Kidney tubule cell (primary cell): ENCODE measurements around the gene CLDN18.

Experiments
- DNase-seq: peaks from one replicate; pipeline ENCODE4 v3.0.0-alpha.2; 2018; ENCODE audit warnings: low spot score

CLDN18 gene

DNA sequence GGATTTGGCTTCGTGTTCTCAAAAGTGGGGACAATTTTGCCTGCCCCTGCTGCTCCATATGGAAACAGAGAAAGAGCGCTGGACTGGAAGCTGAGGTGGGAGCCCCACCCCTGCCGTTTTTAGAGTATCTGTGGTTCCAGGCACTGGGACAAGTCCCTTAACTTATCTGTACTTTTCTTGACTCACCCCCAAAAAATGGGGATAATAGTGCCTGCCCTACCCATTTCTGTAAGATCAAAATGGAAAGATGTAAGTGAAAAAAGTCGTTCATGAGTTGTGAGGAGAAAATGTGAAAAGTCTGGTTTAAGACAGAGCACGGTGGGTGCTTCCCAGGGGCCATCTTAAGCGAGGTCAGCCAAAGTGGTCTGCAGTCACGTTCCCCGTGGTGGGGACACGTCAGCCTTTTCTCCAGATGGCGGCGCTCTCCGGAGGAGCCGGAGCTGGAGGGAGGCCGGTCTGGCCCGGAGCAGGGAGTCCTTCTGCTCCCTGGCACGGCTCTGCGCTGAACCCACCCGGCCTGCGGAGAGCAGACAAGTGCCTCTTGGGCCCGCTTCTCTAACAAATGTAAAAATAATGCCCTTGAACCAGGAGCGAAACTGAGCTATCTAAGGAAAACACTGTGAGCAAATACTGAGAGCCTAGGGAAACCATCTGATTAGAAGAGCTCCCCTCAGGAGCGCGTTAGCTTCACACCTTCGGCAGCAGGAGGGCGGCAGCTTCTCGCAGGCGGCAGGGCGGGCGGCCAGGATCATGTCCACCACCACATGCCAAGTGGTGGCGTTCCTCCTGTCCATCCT is at the start of gene CLDN18:
TSS of gene CLDN18 (plus strand) at position 690 of the 797 bp plus-strand sequence. CDS start at position 751, 61 bp downstream.
- DNase-seq, result no peak

GRCh38 chr3:137962251-137962650 is 47.7 kb upstream of the CLDN18 start:
- DNase-seq, result no peak

- no peak for DNase-seq
Measured at GRCh38 chr3:137963463-137963862, 46.5 kb upstream of the CLDN18 start.

GRCh38 chr3:137970914-137971831 is 38.8 kb upstream of the CLDN18 start:
- peak; percentile 73 for DNase-seq

- DNase-seq, result no peak
Measured at GRCh38 chr3:137972396-137972795, 37.6 kb upstream of the CLDN18 start.

DNA sequence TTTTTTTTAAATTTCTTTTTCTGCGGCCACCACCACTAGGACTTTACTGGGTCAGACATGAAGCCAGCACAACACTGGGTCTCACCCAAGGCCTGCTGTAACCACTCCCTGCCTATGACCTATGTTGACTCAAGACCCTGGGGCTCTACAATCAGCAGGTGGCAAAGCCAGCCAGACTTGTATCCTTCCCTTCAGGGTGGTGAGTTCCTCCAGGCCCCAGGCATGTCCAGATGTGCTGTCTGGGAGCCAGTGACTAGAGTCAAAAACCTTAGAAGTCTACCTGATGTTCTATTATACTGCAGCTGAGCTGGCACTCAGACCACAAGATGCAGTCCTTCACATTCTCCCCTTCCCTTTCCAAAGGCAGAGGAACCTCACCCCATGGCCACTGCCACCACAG is 31.6 kb upstream of the CLDN18 start:
- DNase-seq, result no peak

DNA sequence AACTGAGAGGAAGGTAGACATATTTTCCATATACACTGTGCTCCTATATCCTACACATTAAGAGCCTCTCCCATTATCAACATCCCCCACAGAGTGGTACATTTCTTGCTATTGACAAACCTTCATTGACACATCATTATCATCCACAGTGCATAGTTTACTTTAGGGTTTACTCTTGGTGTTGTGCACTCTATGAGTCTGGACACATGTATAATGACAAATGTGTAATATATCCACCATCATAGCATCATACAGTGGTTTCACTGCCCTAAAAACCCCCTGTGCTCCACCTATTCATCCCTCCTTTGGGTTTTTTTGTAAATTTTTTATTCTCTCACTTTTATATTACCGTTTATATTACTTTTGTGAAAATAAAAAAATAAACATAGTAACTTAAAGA is 22.2 kb upstream of the CLDN18 start:
- no peak for DNase-seq

DNA sequence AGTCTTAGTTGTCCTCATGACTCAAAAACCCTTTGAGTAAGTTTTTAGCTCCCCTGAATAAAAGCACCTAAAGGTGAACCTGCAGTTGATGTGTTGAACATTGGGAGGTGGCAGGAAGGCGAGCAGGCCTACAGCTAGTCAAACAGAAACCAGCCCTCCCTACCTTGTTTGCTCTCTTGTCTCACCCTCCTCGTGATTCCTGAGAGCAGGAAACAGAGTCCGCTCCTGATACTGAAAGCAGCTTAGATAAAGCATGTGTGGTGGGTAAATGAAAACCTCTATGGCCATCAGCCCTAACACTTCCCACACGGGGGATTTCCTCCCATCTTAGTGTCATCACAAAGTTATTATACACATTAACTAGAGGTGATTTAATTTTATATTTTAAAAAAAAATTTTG is 21.8 kb upstream of the CLDN18 start:
- no peak for DNase-seq

- DNase-seq, result no peak
Measured at GRCh38 chr3:137988982-137989381, 21.0 kb upstream of the CLDN18 start.

- no peak for DNase-seq
Measured at GRCh38 chr3:137990427-137990826, 19.5 kb upstream of the CLDN18 start.

GRCh38 chr3:137992592-137992991 is 17.4 kb upstream of the CLDN18 start:
- DNase-seq, result no peak

DNA sequence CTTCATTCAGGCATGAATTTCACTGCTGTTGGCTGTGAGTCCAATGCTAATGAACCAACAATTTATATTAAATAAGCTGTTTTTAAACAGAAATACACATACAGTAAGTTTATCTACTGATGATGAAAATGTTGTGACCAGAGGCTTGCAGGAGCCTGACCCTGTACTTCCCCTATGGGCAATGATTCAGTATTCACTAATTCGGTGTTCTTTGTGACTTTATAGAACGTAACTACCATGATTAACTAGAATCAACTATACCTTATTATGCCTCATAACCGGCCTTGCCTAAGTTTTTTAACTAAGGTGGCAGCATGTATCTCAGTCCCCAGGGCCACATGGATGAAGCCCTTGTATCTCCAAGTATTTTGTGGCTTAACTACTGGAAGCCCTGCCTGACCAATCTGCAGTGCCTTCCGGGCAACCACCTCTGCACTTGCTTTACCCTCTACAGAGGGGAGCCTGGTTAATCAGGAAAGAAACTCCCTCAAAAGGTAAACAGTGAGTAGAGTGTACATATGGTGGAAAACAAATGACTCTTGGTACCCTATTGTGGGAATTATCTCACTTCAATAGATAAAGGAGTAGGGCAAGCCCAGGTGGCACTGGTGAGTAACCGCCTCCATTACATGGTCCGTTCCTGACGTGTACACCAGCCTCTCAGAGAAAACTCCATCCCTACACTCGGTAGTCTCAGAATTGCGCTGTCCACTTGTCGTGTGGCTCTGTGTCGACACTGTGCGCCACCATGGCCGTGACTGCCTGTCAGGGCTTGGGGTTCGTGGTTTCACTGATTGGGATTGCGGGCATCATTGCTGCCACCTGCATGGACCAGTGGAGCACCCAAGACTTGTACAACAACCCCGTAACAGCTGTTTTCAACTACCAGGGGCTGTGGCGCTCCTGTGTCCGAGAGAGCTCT is 11.6 kb upstream of the CLDN18 start:
- no peak for DNase-seq

- DNase-seq, result no peak
Measured at GRCh38 chr3:138003069-138003468, 6.9 kb upstream of the CLDN18 start.

DNA sequence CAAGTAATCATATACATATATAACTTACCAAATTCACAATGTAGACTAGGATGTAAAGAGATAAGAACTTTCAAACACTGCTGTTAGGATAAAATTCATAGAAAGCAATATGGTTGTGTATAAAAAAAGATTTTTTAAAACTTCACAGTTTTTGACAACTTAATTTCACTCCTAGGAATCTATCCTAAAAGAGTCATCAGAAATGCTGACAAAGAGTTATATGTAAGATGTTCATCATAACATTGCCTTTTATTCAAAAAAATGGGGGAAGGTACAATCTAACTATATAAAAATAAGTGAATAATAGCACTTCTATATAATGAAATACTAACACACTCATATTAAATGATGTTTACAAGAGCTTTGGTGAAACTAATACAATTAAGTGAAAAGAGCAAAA is 4.3 kb upstream of the CLDN18 start:
- no peak for DNase-seq

DNA sequence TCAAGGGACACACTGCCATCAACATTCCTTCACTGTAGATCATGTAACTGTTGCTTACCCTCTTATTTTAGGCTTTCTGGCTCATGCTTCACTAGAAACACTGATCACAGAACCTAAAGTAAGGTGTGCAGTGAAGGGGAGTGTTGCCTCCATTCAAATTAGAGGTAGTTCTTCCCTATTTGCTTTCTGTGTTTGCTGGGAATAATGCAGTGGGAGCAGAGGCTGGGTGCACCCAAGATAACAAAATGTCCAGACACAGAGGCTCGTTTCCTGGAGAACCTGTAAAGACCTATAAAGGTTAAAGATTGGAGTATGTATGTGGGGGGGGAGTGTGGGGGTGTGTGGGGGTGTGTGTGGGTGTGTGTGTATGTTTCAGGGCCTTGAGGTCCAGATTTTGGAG is 2.1 kb upstream of the CLDN18 start:
- DNase-seq, result no peak

GRCh38 chr3:138010273-138010590 is 267 bp downstream of the CLDN18 start:
- no peak for DNase-seq

DNA sequence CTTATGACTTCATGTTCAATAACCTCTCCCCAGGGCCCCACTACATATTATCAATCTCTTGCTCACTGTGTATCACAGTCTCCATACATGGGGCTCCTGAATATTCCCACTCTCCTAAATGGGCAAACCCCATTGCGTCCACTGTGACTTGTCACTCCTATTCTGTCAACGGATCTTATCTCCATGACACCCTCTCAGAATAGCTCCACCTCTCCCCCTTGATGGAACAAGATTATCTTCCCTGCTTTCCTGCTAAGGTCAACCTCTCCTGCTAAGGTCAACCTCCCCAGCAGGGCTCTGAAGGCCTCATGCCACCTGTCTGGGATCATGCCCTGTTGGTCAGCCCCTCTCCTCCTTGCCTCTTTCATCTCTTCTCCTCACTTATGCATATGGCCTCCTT is 1.8 kb downstream of the CLDN18 start:
- DNase-seq, result no peak

- DNase-seq, result no peak
Measured at GRCh38 chr3:138012526-138012925, 2.6 kb downstream of the CLDN18 start.

GRCh38 chr3:138016065-138016464 is 6.1 kb downstream of the CLDN18 start:
- no peak for DNase-seq

- no peak for DNase-seq
Measured at GRCh38 chr3:138019281-138020069, 9.5 kb downstream of the CLDN18 start.

GRCh38 chr3:138023754-138024153 is 13.8 kb downstream of the CLDN18 start:
- DNase-seq, result no peak
